ENCODE data around the gene FBN1. TPM values are rescaled to one million over a fixed set of nuclear protein-coding genes. Genes with fewer than 3 reads are reported as not detected.

FBN1 gene
- total and polyA plus RNA-seq, 2 experiments from 2014 or later, result 1.9 to 3.8 TPM

- Histone ChIP-seq H3K4me2 (no peak overlapping the region), H4K20me1 (replicated peaks; ENCODE audit: insufficient read depth) (no peaks in the 10 kb centered on the region), H3K27ac (ENCODE audit: low read depth) (no peak overlapping the region), H3K4me1 (ENCODE audit: insufficient read depth) (no peaks in the 10 kb centered on the region), H3K4me3 (no peak overlapping the region), H3K36me3 (ENCODE audit: insufficient read depth) (no peaks in the 10 kb centered on the region), H3K9me2 (ENCODE audit: insufficient read depth) (0 out of 2 replicates have a peak, but pooled peaks cover 3% of the 10 kb centered on the region), H3K27me3 (ENCODE audit: insufficient read depth) (no peaks in the 10 kb centered on the region), H3F3A (replicated peaks; ENCODE audit: low read depth) (no peaks in the 10 kb centered on the region), H3K79me2 (replicated peaks; ENCODE audit: insufficient read depth) (no peaks in the 10 kb centered on the region), H2AFZ (no peak overlapping the region)
- Mint-ChIP-seq H3K9me3 (no peaks in the 10 kb centered on the region), H3K4me3 (no peak overlapping the region), H3K36me3 (ENCODE audit: low read depth) (no peaks in the 10 kb centered on the region), H3K27ac (no peak overlapping the region), H3K27me3 (ENCODE audit: insufficient read depth, low read depth, poor library complexity) (peaks cover 2% of the 10 kb centered on the region), H3K4me1 (no peaks in the 10 kb centered on the region)
- no peak for DNase-seq (ENCODE audit: low spot score)
- no peak for ATAC-seq
- TF ChIP-seq CTCF (conservative IDR thresholded peaks at IDR 0.05; ENCODE audit: low read depth in 2 of 2), result no peak
- no peak for TF ChIP-seq STAT1 (IDR thresholded peaks at IDR 0.05; ENCODE audit: unreplicated experiment)
- TF ChIP-seq ZNF462 (CRISPR knock-in tag; IDR thresholded peaks at IDR 0.05), result no peak
- TF ChIP-seq ETS1 (IDR thresholded peaks at IDR 0.05), result no peak
- no peak for TF ChIP-seq CREB1 (CRISPR knock-in tag; IDR thresholded peaks at IDR 0.05; ENCODE audit: low read depth)
- TF ChIP-seq EZH2 (IDR thresholded peaks at IDR 0.05; ENCODE audit: low read depth, unreplicated experiment), result no peak
- TF ChIP-seq NANOG (IDR thresholded peaks at IDR 0.05; ENCODE audit: borderline replicate concordance), result no peak
Measured at GRCh38 chr15:48365575-48365974, 279.9 kb downstream of the FBN1 start.
